GM12878 (cell line): ENCODE results near the gene ATG101. TPM values are rescaled to one million over a fixed set of nuclear protein-coding genes. Genes with fewer than 3 reads are reported as not detected.

Experiments
- ATAC-seq: fragments of 200-7000 bp; cut with Tn5 transposase; 3 replicates; pipeline ENCODE4 v1.9.1; 2020; ENCODE audit warnings: mild to moderate bottlenecking, moderate library complexity
- BruUV-seq: library from RNA; stranded (reverse); fragments of 400-500 nt; replicated peaks from 2 replicates; lab custom pipeline; 2021; lab: Mats Ljungman, UMichigan
- CTCF ChIA-PET: fragments of 300-600 bp; sonication (Branson Sonifier 250); formaldehyde crosslinking; extraction: SDS; loops from one replicate; lab custom pipeline; 2021; ENCODE audit warnings: inconsistent platforms; lab: Yijun Ruan, JAX
- POLR2A ChIA-PET: fragments of 350-600 bp; formaldehyde crosslinking; extraction: SDS; loops from one replicate; lab custom pipeline; 2021; ENCODE audit warnings: inconsistent platforms; lab: Charles Lee
- RAD21 ChIA-PET: fragments of 300-600 bp; sonication (Branson Sonifier 250); formaldehyde crosslinking; loops from one replicate; lab custom pipeline; 2023; ENCODE audit warnings: antibody characterized with exemption; ENCODE audit not compliant: unreplicated experiment; lab: Charles Lee
- SMC1A ChIA-PET: fragments of 300-600 bp; sonication (Branson Sonifier 250); formaldehyde crosslinking; loops from one replicate; lab custom pipeline; 2023; ENCODE audit not compliant: unreplicated experiment, uncharacterized antibody; lab: Charles Lee
- DNase-seq: peaks from one replicate; pipeline ENCODE4 v3.0.0-alpha.2; 2011; ENCODE audit warnings: low read depth, low spot score
- FAIRE-seq: peaks from 3 replicates; lab custom pipeline; 2011; peaks lifted over from hg19 to GRCh38; lab: Jason Lieb, UNC
- H2AFZ ChIP-seq: 2 replicates; pipeline ENCODE4 v1.6.0; 2011; ENCODE audit warnings: low read depth, low read length, control low read depth; ENCODE audit not compliant: control insufficient read depth
- H3K27ac ChIP-seq: 2 replicates; pipeline ENCODE4 v1.5.1; 2011; ENCODE audit warnings: control low read depth; ENCODE audit not compliant: control insufficient read depth, insufficient read depth
- H3K27me3 ChIP-seq, 2 experiments: replicated peaks in 1 of 2; 2 replicates each; pipeline versions ENCODE4 v1.6.0 to v1.6.1; 2011; ENCODE audit warnings: low read length in 1 of 2; ENCODE audit not compliant: control insufficient read depth in 2 of 2, insufficient read depth in 2 of 2
- H3K36me3 ChIP-seq, 2 experiments: 2 replicates each; pipeline ENCODE4 v1.5.1; 2011; ENCODE audit warnings: low read length in 1 of 2; ENCODE audit not compliant: control insufficient read depth in 2 of 2, insufficient read depth in 2 of 2
- H3K4me1 ChIP-seq: 2 replicates; pipeline ENCODE4 v1.6.1; 2011; ENCODE audit warnings: mild to moderate bottlenecking, low read length, moderate library complexity, mixed read lengths; ENCODE audit not compliant: control insufficient read depth, insufficient read depth
- H3K4me2 ChIP-seq: 2 replicates; pipeline ENCODE4 v1.6.0; 2011; ENCODE audit warnings: control low read depth; ENCODE audit not compliant: control insufficient read depth, insufficient read depth
- H3K4me3 ChIP-seq: fragments of 200-600 bp; sonication (generic); 2 replicates; pipeline ENCODE4 v1.5.1; 2016
- H3K79me2 ChIP-seq: 2 replicates; pipeline ENCODE4 v1.6.0; 2011; ENCODE audit warnings: low read length; ENCODE audit not compliant: control insufficient read depth, insufficient read depth
- H3K9ac ChIP-seq: 2 replicates; pipeline ENCODE4 v1.8.0; 2011; ENCODE audit warnings: low read length, control low read depth, mixed read lengths; ENCODE audit not compliant: control insufficient read depth, insufficient read depth
- H3K9me3 ChIP-seq: replicated peaks from 3 replicates; pipeline ENCODE4 v1.5.1; 2011; ENCODE audit warnings: mild to moderate bottlenecking, low read length; ENCODE audit not compliant: control insufficient read depth, insufficient read depth
- H4K20me1 ChIP-seq: 2 replicates; pipeline ENCODE4 v1.6.0; 2011; ENCODE audit not compliant: control insufficient read depth, insufficient read depth
- RAD51 ChIP-seq: fragments of 450-650 bp; IDR thresholded peaks from 2 replicates; pipeline ENCODE4 v1.6.1; 2016; ENCODE audit warnings: moderate library complexity, mild to moderate bottlenecking, inconsistent platforms
- SUZ12 ChIP-seq: fragments of 200-600 bp; sonication (generic); IDR thresholded peaks from one replicate; pipeline ENCODE4 v1.6.1; 2018; ENCODE audit warnings: antibody characterized with exemption, mild to moderate bottlenecking; ENCODE audit not compliant: unreplicated experiment
- WGBS: methylation state at CpG from one replicate; pipeline ENCODE4 v1.1.6; 2016; ENCODE audit warnings: low lambda C conversion rate; ENCODE audit not compliant: insufficient replicate concordance, insufficient coverage; ENCODE audit errors: missing lambda C conversion rate; 5-methylcytosine and 5-hydroxymethylcytosine counted together
- in situ Hi-C: fragments of 300-500 bp; cut with MboI; formaldehyde crosslinking; loops from 9 replicates; pipeline ENCODE4 v1.14.3; 2018; ENCODE audit warnings: mixed read lengths
- intact Hi-C: fragments of 100-400 bp; cut with micrococcal nuclease; formaldehyde crosslinking; loops from one replicate; pipeline ENCODE4 v1.14.2; 2022; ENCODE audit not compliant: unreplicated experiment
- polyA plus RNA-seq, 11 experiments: library from polyadenylated mRNA; depleted of rRNA in 4 of 11; unstranded in 6 of 11; stranded (reverse) in 5 of 11; fragments of >200 nt; fragmentation: Nextera tagmentation in 4 of 11; fragmentation: Illumina TruSeq in 1 of 11; extraction: Ambion mirVana in 4 of 11; extraction: Trizol in 1 of 11; gene quantifications; 1 replicate in 1 of 11; 2 replicates in 10 of 11; pipeline versions ENCODE4 v1.2.1 to v1.2.3, GENCODE V29; 2011 to 2016; ENCODE audit warnings: inconsistent platforms in 2 of 11, missing spikeins in 2 of 11, low read depth in 1 of 11
- total RNA-seq, 4 experiments: library from RNA; depleted of rRNA in 3 of 4; stranded (reverse); fragments of >200 nt in 3 of 4; fragmentation: Illumina TruSeq in 1 of 4; extraction: Trizol in 1 of 4; gene quantifications; 2 replicates each; pipeline versions ENCODE4 v1.2.1 to v1.2.3, GENCODE V29; 2013 to 2021

The ATG101 gene
- total and polyA plus RNA-seq, 10 of the 15 experiments (the other 5 are each of a cell fraction or from before 2014, with no cell fraction given) = 2.7 to 49.8 (median 35.3) TPM

- Histone ChIP-seq H3K4me3 (no peak overlapping the region), H4K20me1 (no peaks in the 10 kb centered on the region), H3K4me1 (peaks cover 11% of the 10 kb centered on the region), H2AFZ (no peak overlapping the region), H3K79me2 (no peaks in the 10 kb centered on the region), H3K9ac (no peak overlapping the region), H3K27me3 (no peaks in the 10 kb centered on the region; a peak in 1 of 4 replicates), H3K9me3 (no peaks in the 10 kb centered on the region), H3K27ac (no peak overlapping the region), H3K4me2 (no peak overlapping the region), H3K36me3 (no peaks in the 10 kb centered on the region)
- no peak for DNase-seq
- intact Hi-C loops (no loop called here), in situ Hi-C loops (no loop called here)
- 58% methylated on average over 22 of the region's 22 CpGs for WGBS
- BruUV-seq = no TSS peak
- RAD21 ChIA-PET = interaction anchor here (1.0 to 5.8 kb wide), 5 partner anchors 17 to 67 kb away, joined by 3 to 88 read pairs (median 4); partner anchors contain the start of gene ATG101
- POLR2A ChIA-PET = interaction anchor here (0.8 to 1.0 kb wide), 2 partner anchors 36 to 60 kb away, joined by 3 to 5 read pairs; partner anchors contain the start of gene NR4A1
- CTCF ChIA-PET = interaction anchor here (0.8 to 13.1 kb wide), 12 partner anchors 11 to 83 kb away, joined by 3 to 622 read pairs (median 6); partner anchors contain the start of gene ATG101
- TF ChIP-seq SUZ12 = no peak
- no peak for TF ChIP-seq RAD51
- SMC1A ChIA-PET = interaction anchor here (9.5 to 12.5 kb wide), 2 partner anchors 31 to 59 kb away, joined by 62 to 322 read pairs; no protein-coding TSS in a partner anchor
- no peak for ATAC-seq
- no peak for FAIRE-seq
Measured at GRCh38 chr12:52086944-52087835, 17.4 kb downstream of the ATG101 start.
